A549 (cell line): Measurements from ENCODE around the gene ZNF626. TPM values are rescaled to one million over a fixed set of nuclear protein-coding genes. Genes with fewer than 3 reads are reported as not detected.
"Not testable (repeated sequence)": the region's sequence is repeated elsewhere in the genome, so short reads cannot be mapped to it uniquely, and the experiment has no call there.

Source experiments
- ATAC-seq, 2 experiments: fragments of 200-7000 bp in 1 of 2; fragments of >200 bp in 1 of 2; cut with Nextera tagmentation in 1 of 2; cut with Tn5 transposase in 1 of 2; 3 replicates each; pipeline versions ENCODE4 v1.8.0 to v1.9.1; 2018 to 2020; ENCODE audit warnings: mild to moderate bottlenecking in 1 of 2, moderate library complexity in 1 of 2
- CTCF ChIA-PET: fragments of 300-600 bp; sonication (Branson Sonifier 250); formaldehyde crosslinking; extraction: SDS; loops from one replicate; lab custom pipeline; 2021; ENCODE audit warnings: antibody characterized with exemption, inconsistent platforms; lab: Yijun Ruan, JAX
- POLR2A ChIA-PET: fragments of 350-600 bp; formaldehyde crosslinking; extraction: SDS; loops from one replicate; lab custom pipeline; 2021; ENCODE audit warnings: antibody characterized with exemption, inconsistent platforms; lab: Yijun Ruan, JAX
- DNase-seq, 2 experiments: peaks; one replicate each; pipeline versions ENCODE4 v3.0.0 to v3.0.0-alpha.2; 2011 to 2016; ENCODE audit warnings: low read depth in 1 of 2, low spot score in 1 of 2
- FAIRE-seq: peaks from 2 replicates; lab custom pipeline; 2011; peaks lifted over from hg19 to GRCh38; lab: Jason Lieb, UNC
- H3K27ac ChIP-seq, 2 experiments: fragments of >200 bp; sonication (Bioruptor Twin); formaldehyde crosslinking; 3 replicates each; pipeline ENCODE4 v1.5.1; 2016 to 2017
- H3K4me1 ChIP-seq: fragments of >200 bp; sonication (Bioruptor Twin); formaldehyde crosslinking; 3 replicates; pipeline ENCODE4 v1.6.1; 2016
- H3K4me2 ChIP-seq: fragments of >200 bp; sonication (Bioruptor Twin); formaldehyde crosslinking; 3 replicates; pipeline ENCODE4 v1.6.1; 2016
- H3K4me3 ChIP-seq: fragments of >200 bp; sonication (Bioruptor Twin); formaldehyde crosslinking; 3 replicates; pipeline ENCODE4 v1.5.1; 2016
- H3K9me3 ChIP-seq: fragments of >200 bp; sonication (Bioruptor Twin); formaldehyde crosslinking; 3 replicates; pipeline ENCODE4 v1.6.1; 2016
- EHMT2 ChIP-seq: fragments of 200-600 bp; sonication (generic); IDR thresholded peaks from 2 replicates; pipeline ENCODE4 v1.6.1; 2016; ENCODE audit warnings: antibody characterized with exemption, low read depth, mild to moderate bottlenecking, moderate library complexity
- ESRRA ChIP-seq: fragments of 150-350 bp; IDR thresholded peaks from 2 replicates; pipeline ENCODE4 v1.6.1; 2014; ENCODE audit warnings: mild to moderate bottlenecking, low read length, borderline replicate concordance
- FOSL2 ChIP-seq, 2 experiments: fragments of 450-650 bp in 1 of 2; fragments of >200 bp in 1 of 2; sonication (Bioruptor Twin) in 1 of 2; formaldehyde crosslinking; IDR thresholded peaks; 2 replicates each; pipeline versions ENCODE4 v1.5.0 to v1.6.1; 2016 to 2020; ENCODE audit warnings: mild to moderate bottlenecking in 1 of 2, moderate library complexity in 1 of 2
- FOXS1 ChIP-seq: fragments of 250-450 bp; sonication (Bioruptor Pico); IDR thresholded peaks from 2 replicates; pipeline ENCODE4 v1.5.0; 2020; ENCODE audit warnings: mild to moderate bottlenecking, moderate library complexity
- GATA3 ChIP-seq: IDR thresholded peaks from 2 replicates; pipeline ENCODE4 v1.6.1; 2012; ENCODE audit warnings: borderline replicate concordance
- HDAC2 ChIP-seq: fragments of 200-600 bp; sonication (generic); IDR thresholded peaks from 2 replicates; pipeline ENCODE4 v1.6.1; 2016
- HES2 ChIP-seq: fragments of >200 bp; sonication (Bioruptor Twin); formaldehyde crosslinking; IDR thresholded peaks from 2 replicates; pipeline ENCODE4 v1.6.1; 2016
- HOXB13 ChIP-seq: fragments of 250-450 bp; sonication (Bioruptor Pico); IDR thresholded peaks from 2 replicates; pipeline ENCODE4 v1.5.0; 2020; ENCODE audit warnings: low read depth, mild to moderate bottlenecking, moderate library complexity
- HOXB5 ChIP-seq: fragments of 250-450 bp; sonication (Bioruptor Pico); IDR thresholded peaks from 2 replicates; pipeline ENCODE4 v1.5.0; 2020; ENCODE audit warnings: mild to moderate bottlenecking, moderate library complexity
- KDM5A ChIP-seq: fragments of 200-600 bp; sonication (generic); IDR thresholded peaks from 2 replicates; pipeline ENCODE4 v1.6.1; 2016; ENCODE audit warnings: antibody characterized with exemption, mild to moderate bottlenecking
- MYC ChIP-seq: IDR thresholded peaks from 2 replicates; pipeline ENCODE4 v1.6.1; 2012; ENCODE audit warnings: mild to moderate bottlenecking, inconsistent platforms, low read length, improper control_type of control experiment, borderline replicate concordance
- NFE2L2 ChIP-seq: fragments of 150-350 bp; conservative IDR thresholded peaks from 2 replicates; pipeline ENCODE4 v1.6.1; 2014; ENCODE audit warnings: low read length
- NPAS2 ChIP-seq: fragments of 250-450 bp; sonication (Bioruptor Pico); IDR thresholded peaks from 2 replicates; pipeline ENCODE4 v1.8.0; 2022; ENCODE audit warnings: mild to moderate bottlenecking, moderate library complexity, borderline replicate concordance
- RARB ChIP-seq: fragments of 250-450 bp; sonication (Bioruptor Pico); IDR thresholded peaks from 2 replicates; pipeline ENCODE4 v1.8.0; 2021; ENCODE audit warnings: mild to moderate bottlenecking, moderate library complexity
- RCOR1 ChIP-seq: fragments of 150-350 bp; IDR thresholded peaks from 2 replicates; pipeline ENCODE4 v1.6.1; 2014; ENCODE audit warnings: antibody characterized with exemption, low read length, low read depth
- RNF2 ChIP-seq: fragments of 200-600 bp; sonication (generic); IDR thresholded peaks from 2 replicates; pipeline ENCODE4 v1.6.1; 2016; ENCODE audit warnings: low read depth, mild to moderate bottlenecking, antibody characterized with exemption, moderate library complexity, borderline replicate concordance
- TP53 ChIP-seq: fragments of 250-450 bp; sonication (Bioruptor Pico); IDR thresholded peaks from 2 replicates; pipeline ENCODE4 v1.5.0; 2021; ENCODE audit warnings: mild to moderate bottlenecking, moderate library complexity
- ZC3H11A ChIP-seq: fragments of 450-650 bp; IDR thresholded peaks from 2 replicates; pipeline ENCODE4 v1.6.1; 2014; ENCODE audit warnings: antibody characterized with exemption, mild to moderate bottlenecking
- WGBS: methylation state at CpG from one replicate; pipeline ENCODE4 v1.1.6; 2017; ENCODE audit errors: missing lambda C conversion rate; 5-methylcytosine and 5-hydroxymethylcytosine counted together
- polyA plus RNA-seq, 4 experiments: library from polyadenylated mRNA; depleted of rRNA in 3 of 4; stranded (reverse); fragments of >200 nt; fragmentation: RNase III in 1 of 4; extraction: RNeasy Plus Mini Kit Qiagen cat#74134 plus additional on column Dnase treatment in 1 of 4; gene quantifications; 2 replicates in 3 of 4; 3 replicates in 1 of 4; pipeline ENCODE4 v1.2.3, GENCODE V29; 2011 to 2017
- TF ChIP-seq, protein P1 (sequence below): fragments of 150-350 bp; IDR thresholded peaks from 2 replicates; pipeline ENCODE4 v1.6.1; 2014; ENCODE audit warnings: low read depth, mild to moderate bottlenecking, low read length
- TF ChIP-seq, protein P2 (sequence below): fragments of >200 bp; sonication (Bioruptor Twin); formaldehyde crosslinking; IDR thresholded peaks from 3 replicates; pipeline ENCODE4 v1.6.1; 2016
- TF ChIP-seq, protein P3 (sequence below): fragments of 250-450 bp; sonication (Bioruptor Pico); IDR thresholded peaks from 2 replicates; pipeline ENCODE4 v1.5.0; 2021; ENCODE audit warnings: mild to moderate bottlenecking, moderate library complexity, borderline replicate concordance
- TF ChIP-seq, protein P4 (sequence below): IDR thresholded peaks from 2 replicates; pipeline ENCODE4 v1.6.1; 2012; ENCODE audit warnings: low read depth, borderline replicate concordance
- TF ChIP-seq, protein P5 (sequence below): fragments of 250-450 bp; sonication (Bioruptor Pico); IDR thresholded peaks from 2 replicates; pipeline ENCODE4 v1.5.0; 2020; ENCODE audit warnings: low read depth, mild to moderate bottlenecking, moderate library complexity

Gene ZNF626
- polyA plus RNA-seq, 2 of the 4 experiments (the other 2 are of a cell fraction): not detected

DNA sequence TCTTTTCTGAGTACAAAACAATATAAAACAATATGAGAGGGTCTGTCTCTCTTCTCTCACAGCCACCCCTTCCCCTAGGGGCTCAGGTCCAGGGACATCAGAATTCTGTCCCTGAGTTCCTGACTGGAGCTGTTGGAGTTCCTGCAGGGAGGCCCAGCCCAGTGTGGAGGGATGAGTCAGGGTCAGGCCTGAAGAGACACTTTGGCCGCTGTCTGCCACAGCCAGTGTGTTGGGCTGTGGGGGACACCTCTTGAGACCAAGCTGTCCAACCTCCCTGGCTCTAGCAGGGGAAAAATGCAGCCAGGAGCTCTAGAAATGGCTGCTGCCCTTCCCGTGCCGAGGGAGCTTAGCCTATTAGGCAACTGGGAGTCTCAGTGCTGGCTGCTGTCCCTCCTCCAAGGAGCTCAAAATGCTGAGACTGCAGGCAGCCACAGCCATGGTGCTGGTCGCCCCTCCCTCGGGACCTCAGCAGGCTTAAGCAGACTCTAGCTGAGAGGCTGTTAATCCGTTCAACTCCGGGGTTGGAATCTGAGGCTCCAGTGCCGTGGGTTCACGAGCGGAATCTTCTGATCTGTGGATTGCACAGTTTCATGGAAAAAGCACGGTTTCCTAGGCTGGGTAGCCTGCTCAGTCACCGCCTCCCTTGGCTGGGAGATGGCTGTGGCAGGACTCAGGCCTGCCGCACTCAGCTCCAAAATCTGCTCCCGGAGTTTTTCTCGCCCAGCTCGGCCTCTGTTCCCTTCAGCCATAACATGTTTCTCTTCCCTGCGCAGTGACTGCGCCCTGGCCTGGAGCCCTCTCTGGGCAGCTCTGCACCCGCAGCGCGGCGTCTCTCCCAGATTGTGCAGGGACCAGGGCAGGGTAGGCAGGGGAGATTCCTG lies 3.8 kb upstream of the ZNF626 start:
- TF ChIP-seq NFE2L2 (no peak), TP53 (no peak), HES2 (no peak), KDM5A (no peak), MYC (no peak), FOXS1 (CRISPR knock-in tag) (no peak), RCOR1 (no peak), HOXB5 (CRISPR knock-in tag) (no peak), NPAS2 (no peak), ZC3H11A (no peak), ESRRA (no peak)
- TF ChIP-seq, protein P1, sequence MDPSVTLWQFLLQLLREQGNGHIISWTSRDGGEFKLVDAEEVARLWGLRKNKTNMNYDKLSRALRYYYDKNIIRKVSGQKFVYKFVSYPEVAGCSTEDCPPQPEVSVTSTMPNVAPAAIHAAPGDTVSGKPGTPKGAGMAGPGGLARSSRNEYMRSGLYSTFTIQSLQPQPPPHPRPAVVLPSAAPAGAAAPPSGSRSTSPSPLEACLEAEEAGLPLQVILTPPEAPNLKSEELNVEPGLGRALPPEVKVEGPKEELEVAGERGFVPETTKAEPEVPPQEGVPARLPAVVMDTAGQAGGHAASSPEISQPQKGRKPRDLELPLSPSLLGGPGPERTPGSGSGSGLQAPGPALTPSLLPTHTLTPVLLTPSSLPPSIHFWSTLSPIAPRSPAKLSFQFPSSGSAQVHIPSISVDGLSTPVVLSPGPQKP: no peak
- TF ChIP-seq, protein P2, sequence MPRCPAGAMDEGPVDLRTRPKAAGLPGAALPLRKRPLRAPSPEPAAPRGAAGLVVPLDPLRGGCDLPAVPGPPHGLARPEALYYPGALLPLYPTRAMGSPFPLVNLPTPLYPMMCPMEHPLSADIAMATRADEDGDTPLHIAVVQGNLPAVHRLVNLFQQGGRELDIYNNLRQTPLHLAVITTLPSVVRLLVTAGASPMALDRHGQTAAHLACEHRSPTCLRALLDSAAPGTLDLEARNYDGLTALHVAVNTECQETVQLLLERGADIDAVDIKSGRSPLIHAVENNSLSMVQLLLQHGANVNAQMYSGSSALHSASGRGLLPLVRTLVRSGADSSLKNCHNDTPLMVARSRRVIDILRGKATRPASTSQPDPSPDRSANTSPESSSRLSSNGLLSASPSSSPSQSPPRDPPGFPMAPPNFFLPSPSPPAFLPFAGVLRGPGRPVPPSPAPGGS: no peak
- 0 out of 3 replicates have a peak, but pooled peaks cover 3% of the 10 kb centered on the region for H3K9me3 ChIP-seq
- H3K4me2 ChIP-seq: no peak overlapping the region
- ChIA-PET POLR2A (no interaction called here), CTCF (no interaction called here)
- H3K4me3 ChIP-seq: no peak overlapping the region
- ATAC-seq: no peak
- 44% methylated on average over 17 of the region's 22 CpGs for WGBS
- DNase-seq: no peak
- H3K27ac ChIP-seq: no peak overlapping the region
- H3K4me1 ChIP-seq: no peaks in the 10 kb centered on the region
- FAIRE-seq: no peak

DNA sequence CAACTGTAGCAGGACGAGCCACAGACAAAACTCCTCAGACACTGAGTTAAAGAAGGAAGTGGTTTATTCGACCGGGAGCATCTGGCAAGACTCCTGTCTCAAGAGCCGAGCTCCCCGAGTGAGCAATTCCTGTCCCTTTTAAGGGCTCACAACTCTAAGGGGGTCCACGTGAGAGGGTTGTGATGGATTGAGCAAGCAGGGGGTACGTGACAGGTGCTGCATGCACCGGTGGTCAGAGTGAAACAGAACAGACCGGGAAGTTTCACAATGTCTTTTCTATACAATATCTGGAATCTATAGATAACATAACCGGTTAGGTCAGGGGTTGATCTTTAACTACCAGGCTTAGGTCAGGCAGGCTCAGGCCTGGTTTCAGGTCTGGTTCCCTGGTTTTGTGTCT lies 3.1 kb upstream of the ZNF626 start:
- H3K27ac ChIP-seq, CTCF ChIA-PET, H3K4me1 ChIP-seq, POLR2A ChIA-PET, ATAC-seq, DNase-seq, H3K9me3 ChIP-seq, FAIRE-seq, H3K4me2 ChIP-seq, H3K4me3 ChIP-seq: not testable (repeated sequence)
- 8% methylated on average over 8 of the region's 10 CpGs for WGBS

DNA sequence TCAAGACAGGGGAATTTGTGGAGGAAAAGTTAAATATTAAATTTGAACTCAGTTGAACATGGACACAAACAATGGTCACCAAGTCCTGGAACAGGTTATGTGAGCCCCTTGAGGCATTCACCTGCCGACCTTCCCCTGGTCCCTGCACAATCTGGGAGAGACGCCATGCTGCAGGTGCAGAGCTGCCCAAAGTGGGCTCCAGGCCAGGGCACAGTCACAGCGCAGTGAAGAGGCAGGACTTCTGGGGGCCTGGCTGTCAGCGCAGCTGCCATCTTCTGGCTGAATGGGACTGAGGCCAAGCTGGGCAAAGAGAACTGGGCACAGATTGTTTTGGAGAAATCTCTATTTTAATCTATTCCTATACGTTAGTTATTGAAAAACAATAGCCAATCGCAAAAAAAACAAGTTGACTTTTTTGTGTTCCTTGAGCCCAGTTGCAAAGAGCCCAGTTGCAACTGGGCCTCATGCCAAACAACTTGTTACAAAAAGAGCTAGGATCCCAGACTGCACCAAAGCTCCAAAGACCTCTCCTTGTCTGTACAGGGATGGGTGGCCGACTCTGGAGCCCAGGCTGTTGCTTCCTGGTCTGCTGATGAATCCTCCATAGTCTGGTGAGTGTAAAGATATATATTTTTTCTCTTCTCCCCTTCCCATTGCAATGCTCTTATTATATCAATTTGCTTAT lies 1.2 kb upstream of the ZNF626 start:
- ATAC-seq: no peak
- Histone ChIP-seq H3K4me2 (no peak overlapping the region), H3K4me3 (no peak overlapping the region), H3K9me3 (0 out of 3 replicates have a peak, but pooled peaks cover 3% of the 10 kb centered on the region), H3K4me1 (no peaks in the 10 kb centered on the region), H3K27ac (no peak overlapping the region)
- 29% methylated on average over 7 of the region's 7 CpGs for WGBS
- DNase-seq: no peak
- FAIRE-seq: no peak
- CTCF ChIA-PET: no interaction called here
- POLR2A ChIA-PET: no interaction called here
- TF ChIP-seq HOXB13 (CRISPR knock-in tag) (no peak), RCOR1 (no peak), NFE2L2 (no peak), ESRRA (no peak), FOXS1 (CRISPR knock-in tag) (no peak), GATA3 (no peak), MYC (no peak), RNF2 (no peak), EHMT2 (no peak), RARB (CRISPR knock-in tag) (no peak), HDAC2 (no peak), FOSL2 (IDR thresholded peaks at IDR 0.05) (no peak), FOSL2 (CRISPR knock-in tag; IDR thresholded peaks at IDR 0.05) (no peak), NPAS2 (no peak)
- TF ChIP-seq, protein P3, sequence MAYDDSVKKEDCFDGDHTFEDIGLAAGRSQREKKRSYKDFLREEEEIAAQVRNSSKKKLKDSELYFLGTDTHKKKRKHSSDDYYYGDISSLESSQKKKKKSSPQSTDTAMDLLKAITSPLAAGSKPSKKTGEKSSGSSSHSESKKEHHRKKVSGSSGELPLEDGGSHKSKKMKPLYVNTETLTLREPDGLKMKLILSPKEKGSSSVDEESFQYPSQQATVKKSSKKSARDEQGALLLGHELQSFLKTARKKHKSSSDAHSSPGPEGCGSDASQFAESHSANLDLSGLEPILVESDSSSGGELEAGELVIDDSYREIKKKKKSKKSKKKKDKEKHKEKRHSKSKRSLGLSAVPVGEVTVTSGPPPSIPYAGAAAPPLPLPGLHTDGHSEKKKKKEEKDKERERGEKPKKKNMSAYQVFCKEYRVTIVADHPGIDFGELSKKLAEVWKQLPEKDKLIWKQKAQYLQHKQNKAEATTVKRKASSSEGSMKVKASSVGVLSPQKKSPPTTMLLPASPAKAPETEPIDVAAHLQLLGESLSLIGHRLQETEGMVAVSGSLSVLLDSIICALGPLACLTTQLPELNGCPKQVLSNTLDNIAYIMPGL: no peak
- TF ChIP-seq, protein P4, sequence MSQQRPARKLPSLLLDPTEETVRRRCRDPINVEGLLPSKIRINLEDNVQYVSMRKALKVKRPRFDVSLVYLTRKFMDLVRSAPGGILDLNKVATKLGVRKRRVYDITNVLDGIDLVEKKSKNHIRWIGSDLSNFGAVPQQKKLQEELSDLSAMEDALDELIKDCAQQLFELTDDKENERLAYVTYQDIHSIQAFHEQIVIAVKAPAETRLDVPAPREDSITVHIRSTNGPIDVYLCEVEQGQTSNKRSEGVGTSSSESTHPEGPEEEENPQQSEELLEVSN: no peak
- TF ChIP-seq, protein P5, sequence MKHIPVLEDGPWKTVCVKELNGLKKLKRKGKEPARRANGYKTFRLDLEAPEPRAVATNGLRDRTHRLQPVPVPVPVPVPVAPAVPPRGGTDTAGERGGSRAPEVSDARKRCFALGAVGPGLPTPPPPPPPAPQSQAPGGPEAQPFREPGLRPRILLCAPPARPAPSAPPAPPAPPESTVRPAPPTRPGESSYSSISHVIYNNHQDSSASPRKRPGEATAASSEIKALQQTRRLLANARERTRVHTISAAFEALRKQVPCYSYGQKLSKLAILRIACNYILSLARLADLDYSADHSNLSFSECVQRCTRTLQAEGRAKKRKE (CRISPR knock-in tag): no peak
- TF ChIP-seq, all 56 proteins: peak for 0
